ENCODE measurements around the gene SREBF1.

SREBF1 gene

GRCh38 chr17:17822616-17823015 is 14.2 kb downstream of the SREBF1 start:
- Histone ChIP-seq H3K4me2 (ENCODE audit: insufficient read depth, low read length, poor library complexity, severe bottlenecking) (peak overlapping the region; percentile 89), H3K18ac (ENCODE audit: low read length) (peak overlapping the region; percentile 93), H3K4ac (ENCODE audit: low read length) (no peak overlapping the region), H4K91ac (ENCODE audit: low read depth, low read length, poor library complexity) (no peak overlapping the region), H3K36me3 (replicated peaks in 1 of 2; ENCODE audit: control insufficient read depth in 2 of 2, insufficient read depth in 2 of 2, low read length in 2 of 2) (peaks cover 25 to 31% of the 10 kb centered on the region in 2 donors), H3K27me3 (ENCODE audit: control insufficient read depth in 3 of 3, insufficient read depth in 3 of 3, low read depth in 1 of 3, low read length in 3 of 3) (no peaks in the 10 kb centered on the region), H2BK12ac (ENCODE audit: low read length) (peak overlapping the region; percentile 12), H2AFZ (ENCODE audit: low read length) (no peak overlapping the region), H4K8ac (ENCODE audit: low read depth, low read length) (no peak overlapping the region), H3K4me3 (ENCODE audit: low read length in 2 of 2) (peak overlapping the region in 1 of 2 donors; percentile 54), H2BK15ac (ENCODE audit: low read length) (peak overlapping the region; percentile 23), H3K79me1 (ENCODE audit: low read depth, low read length) (peaks cover 30% of the 10 kb centered on the region), H3K9ac (ENCODE audit: low read depth, low read length, poor library complexity) (no peak overlapping the region), H2BK5ac (ENCODE audit: low read length) (peak overlapping the region; percentile 93), H2BK120ac (ENCODE audit: low read depth, low read length) (peak overlapping the region; percentile 0), H3K9me3 (replicated peaks in 1 of 2; ENCODE audit: control insufficient read depth in 2 of 2, insufficient read depth in 1 of 2, low read depth in 1 of 2, low read length in 2 of 2) (no peaks in the 10 kb centered on the region), H2AK5ac (ENCODE audit: low read depth, low read length) (peak overlapping the region; percentile 31), H3K27ac (replicated peaks; ENCODE audit: low read length) (no peak overlapping the region), H3K4me1 (ENCODE audit: control insufficient read depth in 2 of 2, insufficient read depth in 1 of 2, low read depth in 1 of 2, low read length in 2 of 2) (peaks cover 40 to 59% of the 10 kb centered on the region in 2 donors), H3K14ac (ENCODE audit: low read length) (no peak overlapping the region), H3K23ac (ENCODE audit: low read depth, low read length, poor library complexity) (no peak overlapping the region)
- no CpG with 5 or more reads among the region's 3 CpGs for WGBS, 2 donors (ENCODE audit: extremely low coverage in 2 of 2, insufficient read length in 2 of 2, insufficient replicate concordance in 1 of 2)
- DNase-seq (ENCODE audit: low spot score) = no peak

- peaks cover 40 to 61% of the 10 kb centered on the region in 2 donors for H3K4me1 ChIP-seq (ENCODE audit: control insufficient read depth in 2 of 2, insufficient read depth in 1 of 2, low read depth in 1 of 2, low read length in 2 of 2)
- no peak overlapping the region for H3K4me3 ChIP-seq (ENCODE audit: low read length in 2 of 2)
Observed at GRCh38 chr17:17822189-17822588, 14.6 kb downstream of the SREBF1 start.

GRCh38 chr17:17820463-17821158 is 16.2 kb downstream of the SREBF1 start:
- H3K27me3 ChIP-seq (ENCODE audit: control insufficient read depth in 3 of 3, insufficient read depth in 3 of 3, low read depth in 1 of 3, low read length in 3 of 3) = no peaks in the 10 kb centered on the region
- H3K79me1 ChIP-seq (ENCODE audit: low read depth, low read length) = peaks cover 23% of the 10 kb centered on the region
- no peak overlapping the region for H2AFZ ChIP-seq (ENCODE audit: low read length)
- no peak overlapping the region for H3K27ac ChIP-seq (replicated peaks; ENCODE audit: low read length)
- H2BK5ac ChIP-seq (ENCODE audit: low read length) = no peak overlapping the region
- no peak overlapping the region for H2BK12ac ChIP-seq (ENCODE audit: low read length)
- H3K23ac ChIP-seq (ENCODE audit: low read depth, low read length, poor library complexity) = no peak overlapping the region
- peaks cover 37 to 51% of the 10 kb centered on the region in 2 donors for H3K4me1 ChIP-seq (ENCODE audit: control insufficient read depth in 2 of 2, insufficient read depth in 1 of 2, low read depth in 1 of 2, low read length in 2 of 2)
- no CpG with 5 or more reads among the region's 7 CpGs for WGBS, 2 donors (ENCODE audit: extremely low coverage in 2 of 2, insufficient read length in 2 of 2, insufficient replicate concordance in 1 of 2)
- H3K9ac ChIP-seq (ENCODE audit: low read depth, low read length, poor library complexity) = no peak overlapping the region
- no peak overlapping the region for H3K14ac ChIP-seq (ENCODE audit: low read length)
- DNase-seq (ENCODE audit: low spot score) = no peak
- H4K8ac ChIP-seq (ENCODE audit: low read depth, low read length) = no peak overlapping the region
- H2BK15ac ChIP-seq (ENCODE audit: low read length) = no peak overlapping the region
- no peak overlapping the region for H3K4me2 ChIP-seq (ENCODE audit: insufficient read depth, low read length, poor library complexity, severe bottlenecking)
- peak overlapping the region; percentile 2 for H2AK5ac ChIP-seq (ENCODE audit: low read depth, low read length)
- H3K9me3 ChIP-seq (replicated peaks in 1 of 2; ENCODE audit: control insufficient read depth in 2 of 2, insufficient read depth in 1 of 2, low read depth in 1 of 2, low read length in 2 of 2) = no peaks in the 10 kb centered on the region
- H2BK120ac ChIP-seq (ENCODE audit: low read depth, low read length) = no peak overlapping the region
- no peak overlapping the region for H3K4me3 ChIP-seq (ENCODE audit: low read length in 2 of 2)
- peak overlapping the region; percentile 54 for H3K18ac ChIP-seq (ENCODE audit: low read length)
- H3K4ac ChIP-seq (ENCODE audit: low read length) = no peak overlapping the region
- peaks cover 41 to 44% of the 10 kb centered on the region in 2 donors for H3K36me3 ChIP-seq (replicated peaks in 1 of 2; ENCODE audit: control insufficient read depth in 2 of 2, insufficient read depth in 2 of 2, low read length in 2 of 2)
- no peak overlapping the region for H4K91ac ChIP-seq (ENCODE audit: low read depth, low read length, poor library complexity)

More at GRCh38 chr17:17822189-17822588, 14.6 kb downstream of the SREBF1 start:
- Histone ChIP-seq H3K9me3 (replicated peaks in 1 of 2; ENCODE audit: control insufficient read depth in 2 of 2, insufficient read depth in 1 of 2, low read depth in 1 of 2, low read length in 2 of 2) (no peaks in the 10 kb centered on the region), H3K9ac (ENCODE audit: low read depth, low read length, poor library complexity) (no peak overlapping the region), H4K8ac (ENCODE audit: low read depth, low read length) (no peak overlapping the region), H2BK5ac (ENCODE audit: low read length) (peak overlapping the region; percentile 93), H3K79me1 (ENCODE audit: low read depth, low read length) (peaks cover 27% of the 10 kb centered on the region), H2AFZ (ENCODE audit: low read length) (no peak overlapping the region), H3K4me2 (ENCODE audit: insufficient read depth, low read length, poor library complexity, severe bottlenecking) (no peak overlapping the region), H4K91ac (ENCODE audit: low read depth, low read length, poor library complexity) (no peak overlapping the region), H3K23ac (ENCODE audit: low read depth, low read length, poor library complexity) (no peak overlapping the region), H2BK15ac (ENCODE audit: low read length) (no peak overlapping the region), H2BK12ac (ENCODE audit: low read length) (no peak overlapping the region), H3K18ac (ENCODE audit: low read length) (peak overlapping the region; percentile 0), H2AK5ac (ENCODE audit: low read depth, low read length) (peak overlapping the region; percentile 31), H3K4ac (ENCODE audit: low read length) (no peak overlapping the region), H3K14ac (ENCODE audit: low read length) (no peak overlapping the region), H3K27ac (replicated peaks; ENCODE audit: low read length) (no peak overlapping the region), H3K27me3 (ENCODE audit: control insufficient read depth in 3 of 3, insufficient read depth in 3 of 3, low read depth in 1 of 3, low read length in 3 of 3) (no peaks in the 10 kb centered on the region), H2BK120ac (ENCODE audit: low read depth, low read length) (peak overlapping the region; percentile 0), H3K36me3 (replicated peaks in 1 of 2; ENCODE audit: control insufficient read depth in 2 of 2, insufficient read depth in 2 of 2, low read length in 2 of 2) (peaks cover 30 to 34% of the 10 kb centered on the region in 2 donors)
- DNase-seq (ENCODE audit: low spot score) = no peak
- no CpG with 5 or more reads among the region's 1 CpG for WGBS, 2 donors (ENCODE audit: extremely low coverage in 2 of 2, insufficient read length in 2 of 2, insufficient replicate concordance in 1 of 2)

- Histone ChIP-seq H3K4me3 (ENCODE audit: low read length in 2 of 2) (no peak overlapping the region), H3K36me3 (replicated peaks in 1 of 2; ENCODE audit: control insufficient read depth in 2 of 2, insufficient read depth in 2 of 2, low read length in 2 of 2) (peaks cover 47% of the 10 kb centered on the region in 2 donors), H2AK5ac (ENCODE audit: low read depth, low read length) (peak overlapping the region; percentile 2), H3K9ac (ENCODE audit: low read depth, low read length, poor library complexity) (no peak overlapping the region), H2BK120ac (ENCODE audit: low read depth, low read length) (peak overlapping the region; percentile 37), H4K8ac (ENCODE audit: low read depth, low read length) (no peak overlapping the region), H2BK15ac (ENCODE audit: low read length) (peak overlapping the region; percentile 6), H2BK12ac (ENCODE audit: low read length) (no peak overlapping the region), H3K23ac (ENCODE audit: low read depth, low read length, poor library complexity) (no peak overlapping the region), H3K14ac (ENCODE audit: low read length) (no peak overlapping the region), H3K79me1 (ENCODE audit: low read depth, low read length) (peaks cover 23% of the 10 kb centered on the region), H2BK5ac (ENCODE audit: low read length) (peak overlapping the region; percentile 43), H3K18ac (ENCODE audit: low read length) (no peak overlapping the region), H3K4ac (ENCODE audit: low read length) (no peak overlapping the region), H3K4me1 (ENCODE audit: control insufficient read depth in 2 of 2, insufficient read depth in 1 of 2, low read depth in 1 of 2, low read length in 2 of 2) (peaks cover 33 to 50% of the 10 kb centered on the region in 2 donors), H4K91ac (ENCODE audit: low read depth, low read length, poor library complexity) (no peak overlapping the region), H2AFZ (ENCODE audit: low read length) (no peak overlapping the region), H3K27ac (replicated peaks; ENCODE audit: low read length) (no peak overlapping the region), H3K4me2 (ENCODE audit: insufficient read depth, low read length, poor library complexity, severe bottlenecking) (no peak overlapping the region), H3K27me3 (ENCODE audit: control insufficient read depth in 3 of 3, insufficient read depth in 3 of 3, low read depth in 1 of 3, low read length in 3 of 3) (no peaks in the 10 kb centered on the region), H3K9me3 (replicated peaks in 1 of 2; ENCODE audit: control insufficient read depth in 2 of 2, insufficient read depth in 1 of 2, low read depth in 1 of 2, low read length in 2 of 2) (no peaks in the 10 kb centered on the region)
- no peak for DNase-seq (ENCODE audit: low spot score)
- no CpG with 5 or more reads among the region's 10 CpGs for WGBS, 2 donors (ENCODE audit: extremely low coverage in 2 of 2, insufficient read length in 2 of 2, insufficient replicate concordance in 1 of 2)
Observed at GRCh38 chr17:17820046-17820445, 16.7 kb downstream of the SREBF1 start.
